MM.1S (cell line): ENCODE data around the gene FCER1G.

ENCODE experiments used
- CTCF ChIP-seq: fragments of 300-600 bp; sonication (generic); IDR thresholded peaks from 2 replicates; pipeline ENCODE4 v1.5.1; 2016; ENCODE audit warnings: antibody characterized with exemption, low read length, mixed read lengths
- EZH2 ChIP-seq: fragments of 300-600 bp; sonication (generic); optimal IDR thresholded peaks from 2 replicates; pipeline ENCODE3; 2017; ENCODE audit warnings: low read depth, mild to moderate bottlenecking, antibody characterized with exemption, low read length, mixed read lengths

GRCh38 chr1:161259345-161259702 lies 44.2 kb downstream of the FCER1G start:
- TF ChIP-seq CTCF = no peak
- TF ChIP-seq EZH2 = no peak
